Measurements from ENCODE around the gene FILIP1L.

- no peak for TF ChIP-seq EZH2 (IDR thresholded peaks at IDR 0.05; ENCODE audit: borderline replicate concordance, low read depth, low read length, poor library complexity, severe bottlenecking)
- TF ChIP-seq, protein P1, sequence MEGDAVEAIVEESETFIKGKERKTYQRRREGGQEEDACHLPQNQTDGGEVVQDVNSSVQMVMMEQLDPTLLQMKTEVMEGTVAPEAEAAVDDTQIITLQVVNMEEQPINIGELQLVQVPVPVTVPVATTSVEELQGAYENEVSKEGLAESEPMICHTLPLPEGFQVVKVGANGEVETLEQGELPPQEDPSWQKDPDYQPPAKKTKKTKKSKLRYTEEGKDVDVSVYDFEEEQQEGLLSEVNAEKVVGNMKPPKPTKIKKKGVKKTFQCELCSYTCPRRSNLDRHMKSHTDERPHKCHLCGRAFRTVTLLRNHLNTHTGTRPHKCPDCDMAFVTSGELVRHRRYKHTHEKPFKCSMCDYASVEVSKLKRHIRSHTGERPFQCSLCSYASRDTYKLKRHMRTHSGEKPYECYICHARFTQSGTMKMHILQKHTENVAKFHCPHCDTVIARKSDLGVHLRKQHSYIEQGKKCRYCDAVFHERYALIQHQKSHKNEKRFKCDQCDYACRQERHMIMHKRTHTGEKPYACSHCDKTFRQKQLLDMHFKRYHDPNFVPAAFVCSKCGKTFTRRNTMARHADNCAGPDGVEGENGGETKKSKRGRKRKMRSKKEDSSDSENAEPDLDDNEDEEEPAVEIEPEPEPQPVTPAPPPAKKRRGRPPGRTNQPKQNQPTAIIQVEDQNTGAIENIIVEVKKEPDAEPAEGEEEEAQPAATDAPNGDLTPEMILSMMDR (conservative IDR thresholded peaks at IDR 0.05; ENCODE audit: low read depth, low read length): no peak
Measured at GRCh38 chr3:99845331-99845730, 269.0 kb downstream of the FILIP1L start.
